Endothelial cell of umbilical vein (primary cell): Measurements from ENCODE around the gene STAG1. TPM values are rescaled to one million over a fixed set of nuclear protein-coding genes. Genes with fewer than 3 reads are reported as not detected.

ENCODE experiments used
- BruUV-seq: library from RNA; stranded (reverse); fragments of 400-500 nt; replicated peaks from 2 replicates; lab custom pipeline; 2021; lab: Mats Ljungman, UMichigan
- CTCF ChIA-PET: fragments of 300-600, 350-600 bp; sonication (Branson Sonifier 250); formaldehyde crosslinking; loops from one replicate; lab custom pipeline; 2021; ENCODE audit warnings: antibody characterized with exemption, inconsistent platforms; lab: Charles Lee
- POLR2A ChIA-PET: fragments of 300-600, 350-600 bp; sonication (Branson Sonifier 250); formaldehyde crosslinking; loops from one replicate; lab custom pipeline; 2021; ENCODE audit warnings: antibody characterized with exemption, inconsistent platforms; lab: Charles Lee
- DNase-seq: peaks from one replicate; pipeline ENCODE4 v3.0.0-alpha.2; 2011; ENCODE audit warnings: low read depth, low spot score
- FAIRE-seq: peaks from 2 replicates; lab custom pipeline; 2011; peaks lifted over from hg19 to GRCh38; lab: Jason Lieb, UNC
- H2AFZ ChIP-seq: 2 replicates; pipeline ENCODE4 v1.6.0; 2012; ENCODE audit warnings: low read depth, low read length, control low read depth, inconsistent platforms
- H3K27ac ChIP-seq: 2 replicates; pipeline ENCODE4 v1.5.1; 2011; ENCODE audit warnings: low read depth, mild to moderate bottlenecking, control low read depth, low read length, moderate library complexity; ENCODE audit not compliant: insufficient read depth
- H3K27me3 ChIP-seq, 2 experiments: 2 replicates each; pipeline versions ENCODE4 v1.6.0 to v1.6.1; 2011; ENCODE audit warnings: low read length in 2 of 2, mixed read lengths in 1 of 2; ENCODE audit not compliant: control insufficient read depth in 2 of 2, insufficient read depth in 2 of 2
- H3K36me3 ChIP-seq, 2 experiments: 2 replicates in 1 of 2; 3 replicates in 1 of 2; pipeline ENCODE4 v1.5.1; 2011; ENCODE audit warnings: low read length in 2 of 2, mild to moderate bottlenecking in 1 of 2, moderate library complexity in 1 of 2; ENCODE audit not compliant: control insufficient read depth in 2 of 2, insufficient read depth in 2 of 2; ENCODE audit errors: extremely low read depth in 1 of 2
- H3K4me1 ChIP-seq: 3 replicates; pipeline ENCODE4 v1.5.1; 2011; ENCODE audit warnings: mild to moderate bottlenecking, low read length; ENCODE audit not compliant: control insufficient read depth, insufficient read depth; ENCODE audit errors: extremely low read depth
- H3K4me2 ChIP-seq: 2 replicates; pipeline ENCODE4 v1.6.1; 2011; ENCODE audit warnings: low read length, control low read depth, mixed read lengths; ENCODE audit not compliant: insufficient read depth
- H3K4me3 ChIP-seq, 3 experiments: fragments of 200-600 bp in 1 of 3; sonication (generic), shearing (Covaris generic) in 1 of 3; replicated peaks in 1 of 3; 2 replicates each; pipeline ENCODE4 v1.5.1; 2011 to 2016; ENCODE audit warnings: control low read depth in 3 of 3, low read length in 3 of 3, mild to moderate bottlenecking in 2 of 3, inconsistent platforms in 1 of 3, low read depth in 1 of 3, moderate library complexity in 1 of 3; ENCODE audit not compliant: insufficient read depth in 1 of 3
- H3K79me2 ChIP-seq: 2 replicates; pipeline ENCODE4 v1.6.0; 2012; ENCODE audit warnings: low read length, inconsistent platforms; ENCODE audit not compliant: control insufficient read depth, insufficient read depth
- H3K9ac ChIP-seq: replicated peaks from 2 replicates; pipeline ENCODE3; 2011; ENCODE audit warnings: low read length, control low read depth; ENCODE audit not compliant: insufficient read depth; ENCODE audit errors: extremely low read depth
- H3K9me1 ChIP-seq: replicated peaks from 3 replicates; pipeline ENCODE4 v1.6.0; 2011; ENCODE audit warnings: mild to moderate bottlenecking, low read length; ENCODE audit not compliant: control insufficient read depth, insufficient read depth; ENCODE audit errors: extremely low read depth
- H3K9me3 ChIP-seq: replicated peaks from 2 replicates; pipeline ENCODE4 v1.5.1; 2012; ENCODE audit warnings: low read length, inconsistent platforms; ENCODE audit not compliant: control insufficient read depth, insufficient read depth
- H4K20me1 ChIP-seq: replicated peaks from 2 replicates; pipeline ENCODE3; 2011; ENCODE audit warnings: mild to moderate bottlenecking, low read length; ENCODE audit not compliant: control insufficient read depth, insufficient read depth; ENCODE audit errors: extremely low read depth
- EZH2 ChIP-seq: IDR thresholded peaks from 2 replicates; pipeline ENCODE4 v1.6.1; 2012; ENCODE audit warnings: borderline replicate concordance, low read depth, mild to moderate bottlenecking, moderate library complexity, low read length, inconsistent platforms; ENCODE audit not compliant: severe bottlenecking
- FOS ChIP-seq: IDR thresholded peaks from 2 replicates; pipeline ENCODE4 v1.6.1; 2011; ENCODE audit warnings: mild to moderate bottlenecking, low read length, moderate library complexity, borderline replicate concordance; ENCODE audit not compliant: insufficient read depth
- GATA2 ChIP-seq: IDR thresholded peaks from 2 replicates; pipeline ENCODE4 v1.7.0; 2011; ENCODE audit warnings: low read depth, mild to moderate bottlenecking, moderate library complexity, mixed read lengths, low read length; ENCODE audit not compliant: insufficient read length, insufficient read depth
- JUN ChIP-seq: IDR thresholded peaks from 2 replicates; pipeline ENCODE4 v1.6.1; 2011; ENCODE audit warnings: borderline replicate concordance, low read depth; ENCODE audit not compliant: insufficient read length, insufficient read depth
- MYC ChIP-seq: IDR thresholded peaks from one replicate; pipeline ENCODE4 v1.6.1; 2011; ENCODE audit warnings: mild to moderate bottlenecking, low read depth, low read length
- POLR2A ChIP-seq: IDR thresholded peaks from 2 replicates; pipeline ENCODE4 v1.6.1; 2012; ENCODE audit warnings: low read depth, mild to moderate bottlenecking, control low read depth, low read length
- POLR2AphosphoS5 ChIP-seq: IDR thresholded peaks from 2 replicates; pipeline ENCODE4 v1.6.1; 2012; ENCODE audit warnings: low read depth, mild to moderate bottlenecking, control low read depth, low read length, moderate library complexity; ENCODE audit not compliant: insufficient read depth
- dilution Hi-C: fragments of 300-500 bp; cut with MboI; formaldehyde crosslinking; loops from one replicate; pipeline ENCODE4 v1.15.0; 2019; ENCODE audit warnings: low sequenced_read_pairs; ENCODE audit not compliant: extremely low pct_ligation_motif_present
- intact Hi-C: fragments of 100-400 bp; cut with micrococcal nuclease; formaldehyde crosslinking; loops from one replicate; pipeline ENCODE4 v1.10.0; 2022
- polyA plus RNA-seq, 4 experiments: library from polyadenylated mRNA; depleted of rRNA in 3 of 4; stranded (reverse) in 3 of 4; unstranded in 1 of 4; fragments of >200 nt; gene quantifications; 2 replicates each; pipeline versions ENCODE4 v1.2.1 to v1.2.3, GENCODE V29; 2011 to 2012; ENCODE audit warnings: missing spikeins in 1 of 4
- total RNA-seq: library from RNA; stranded (reverse); gene quantifications from 2 replicates; pipeline ENCODE4 v1.2.3, GENCODE V29; 2021
- TF ChIP-seq, protein P1 (sequence below): IDR thresholded peaks from 2 replicates; pipeline ENCODE4 v1.6.1; 2011; ENCODE audit not compliant: insufficient read depth, insufficient read length
- TF ChIP-seq, protein P2 (sequence below), 2 donors: IDR thresholded peaks; 1 replicate in 1 of 2; 2 replicates in 1 of 2; pipeline ENCODE4 v1.5.1; 2011; ENCODE audit warnings: low read length in 2 of 2, mild to moderate bottlenecking in 2 of 2, moderate library complexity in 2 of 2, control low read depth in 1 of 2, inconsistent platforms in 1 of 2, low read depth in 1 of 2; ENCODE audit not compliant: insufficient read depth in 1 of 2; ENCODE audit errors: extremely low read depth in 1 of 2

Gene STAG1
- total and polyA plus RNA-seq, 2 donors (not counting 3 experiments of a cell fraction or from before 2014, with no cell fraction given): 7.4 to 42.1 TPM

DNA sequence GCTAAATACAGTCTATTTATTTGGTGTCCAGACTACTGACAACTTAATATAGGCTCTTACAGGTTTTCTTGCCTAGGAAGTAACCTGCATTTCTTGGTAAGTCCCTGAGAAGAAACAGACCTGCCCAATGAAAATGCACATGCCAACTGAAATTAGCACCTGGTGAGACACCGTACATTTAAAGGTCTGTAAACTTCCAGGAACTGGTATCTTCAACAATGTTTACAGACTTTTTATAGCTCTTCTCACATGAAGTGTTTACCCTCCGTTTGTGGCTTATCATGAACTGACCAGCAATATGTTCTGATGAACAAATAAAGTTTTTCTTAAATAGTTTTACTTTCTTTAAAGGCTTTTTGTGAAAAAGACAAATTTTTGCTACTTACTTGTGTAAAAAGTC lies 408.7 kb downstream of the STAG1 start:
- FAIRE-seq (no peak), DNase-seq (no peak)
- Histone ChIP-seq H2AFZ (no peak overlapping the region), H3K9ac (no peak overlapping the region), H3K27ac (no peak overlapping the region), H3K4me2 (no peak overlapping the region), H4K20me1 (no peaks in the 10 kb centered on the region), H3K79me2 (no peaks in the 10 kb centered on the region), H3K36me3 (no peaks in the 10 kb centered on the region), H3K9me1 (no peaks in the 10 kb centered on the region), H3K27me3 (no peaks in the 10 kb centered on the region), H3K4me1 (peaks cover 8% of the 10 kb centered on the region), H3K9me3 (no peaks in the 10 kb centered on the region), H3K4me3 (no peak overlapping the region)
- ChIA-PET POLR2A (no interaction called here), CTCF (interaction anchor here (1.0 to 3.3 kb wide), 4 partner anchors 8 to 409 kb away, joined by 3 to 13 read pairs (median 5); partner anchors contain the start of gene STAG1)
- no TSS peak for BruUV-seq
- TF ChIP-seq POLR2A (no peak), POLR2AphosphoS5 (no peak), EZH2 (no peak), FOS (no peak), MYC (no peak), GATA2 (no peak), JUN (no peak)
- TF ChIP-seq, protein P1, sequence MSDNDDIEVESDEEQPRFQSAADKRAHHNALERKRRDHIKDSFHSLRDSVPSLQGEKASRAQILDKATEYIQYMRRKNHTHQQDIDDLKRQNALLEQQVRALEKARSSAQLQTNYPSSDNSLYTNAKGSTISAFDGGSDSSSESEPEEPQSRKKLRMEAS: no peak
- TF ChIP-seq, protein P2, sequence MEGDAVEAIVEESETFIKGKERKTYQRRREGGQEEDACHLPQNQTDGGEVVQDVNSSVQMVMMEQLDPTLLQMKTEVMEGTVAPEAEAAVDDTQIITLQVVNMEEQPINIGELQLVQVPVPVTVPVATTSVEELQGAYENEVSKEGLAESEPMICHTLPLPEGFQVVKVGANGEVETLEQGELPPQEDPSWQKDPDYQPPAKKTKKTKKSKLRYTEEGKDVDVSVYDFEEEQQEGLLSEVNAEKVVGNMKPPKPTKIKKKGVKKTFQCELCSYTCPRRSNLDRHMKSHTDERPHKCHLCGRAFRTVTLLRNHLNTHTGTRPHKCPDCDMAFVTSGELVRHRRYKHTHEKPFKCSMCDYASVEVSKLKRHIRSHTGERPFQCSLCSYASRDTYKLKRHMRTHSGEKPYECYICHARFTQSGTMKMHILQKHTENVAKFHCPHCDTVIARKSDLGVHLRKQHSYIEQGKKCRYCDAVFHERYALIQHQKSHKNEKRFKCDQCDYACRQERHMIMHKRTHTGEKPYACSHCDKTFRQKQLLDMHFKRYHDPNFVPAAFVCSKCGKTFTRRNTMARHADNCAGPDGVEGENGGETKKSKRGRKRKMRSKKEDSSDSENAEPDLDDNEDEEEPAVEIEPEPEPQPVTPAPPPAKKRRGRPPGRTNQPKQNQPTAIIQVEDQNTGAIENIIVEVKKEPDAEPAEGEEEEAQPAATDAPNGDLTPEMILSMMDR (IDR thresholded peaks at IDR 0.05; ENCODE audit: extremely low read depth in 1 of 2, insufficient read depth in 1 of 2, low read depth in 1 of 2, low read length in 2 of 2): no peak
- intact Hi-C loops (loop anchor here (5.0 kb wide), 1 partner anchor 409 kb away; the partner anchor contains the start of gene STAG1), dilution Hi-C loops (no loop called here)
